Nucleus accumbens (tissue), 56 donors: ENCODE results near the gene NOD1.
"Not testable (repeated sequence)": the region's sequence is repeated elsewhere in the genome, so short reads cannot be mapped to it uniquely, and the experiment has no call there.

Experiments
- DNase-seq, 56 donors: peaks; one replicate each; lab custom pipeline; 2025; lab: John Stamatoyannopoulos, UW

Gene NOD1

GRCh38 chr7:30424506-30424905 lies 54.1 kb downstream of the NOD1 start:
- DNase-seq, result no peak

DNA sequence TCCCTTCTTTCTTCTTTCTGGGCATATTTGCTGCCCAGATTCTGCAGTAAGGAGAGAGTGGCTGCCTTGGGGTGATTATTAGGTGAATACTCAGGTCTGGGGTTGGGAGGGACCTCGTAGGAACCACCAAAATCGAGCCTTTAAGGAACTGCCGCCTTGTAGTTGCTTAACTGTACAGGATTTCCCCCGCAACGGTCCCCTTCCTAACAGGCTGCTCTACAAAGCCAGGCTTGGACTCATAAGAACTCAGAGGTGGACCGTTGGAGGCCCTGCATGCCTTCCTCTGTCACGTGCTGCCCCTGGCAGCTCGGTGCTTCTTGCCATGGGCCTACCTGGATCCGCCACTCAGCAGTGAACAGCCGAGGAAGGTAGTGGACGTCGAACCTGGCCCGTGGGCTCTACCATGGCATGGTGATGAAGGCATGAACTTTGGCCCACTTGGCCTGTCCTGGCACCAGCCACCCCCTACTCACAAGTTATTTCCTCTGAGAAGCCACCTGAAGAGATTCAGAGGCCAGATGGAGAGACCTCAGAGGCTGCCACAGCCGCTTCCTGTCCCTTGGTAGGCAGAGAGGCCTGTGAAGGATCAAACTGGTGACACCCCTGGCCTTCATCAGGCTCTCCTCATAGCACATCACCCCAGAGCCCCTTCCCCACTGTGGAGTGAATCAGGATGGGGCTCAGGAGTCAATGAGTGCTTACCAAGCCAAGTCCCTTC lies 54.6 kb downstream of the NOD1 start:
- DNase-seq, result no peak

GRCh38 chr7:30422922-30423321 lies 55.7 kb downstream of the NOD1 start:
- DNase-seq, result no peak

GRCh38 chr7:30421647-30422196 lies 56.9 kb downstream of the NOD1 start:
- DNase-seq, result no peak

GRCh38 chr7:30420662-30421061 lies 57.9 kb downstream of the NOD1 start:
- DNase-seq, result no peak

GRCh38 chr7:30420080-30420479 lies 58.5 kb downstream of the NOD1 start:
- DNase-seq, result not testable (repeated sequence)

- DNase-seq, result no peak
Observed at GRCh38 chr7:30413864-30414263, 64.7 kb downstream of the NOD1 start.

DNA sequence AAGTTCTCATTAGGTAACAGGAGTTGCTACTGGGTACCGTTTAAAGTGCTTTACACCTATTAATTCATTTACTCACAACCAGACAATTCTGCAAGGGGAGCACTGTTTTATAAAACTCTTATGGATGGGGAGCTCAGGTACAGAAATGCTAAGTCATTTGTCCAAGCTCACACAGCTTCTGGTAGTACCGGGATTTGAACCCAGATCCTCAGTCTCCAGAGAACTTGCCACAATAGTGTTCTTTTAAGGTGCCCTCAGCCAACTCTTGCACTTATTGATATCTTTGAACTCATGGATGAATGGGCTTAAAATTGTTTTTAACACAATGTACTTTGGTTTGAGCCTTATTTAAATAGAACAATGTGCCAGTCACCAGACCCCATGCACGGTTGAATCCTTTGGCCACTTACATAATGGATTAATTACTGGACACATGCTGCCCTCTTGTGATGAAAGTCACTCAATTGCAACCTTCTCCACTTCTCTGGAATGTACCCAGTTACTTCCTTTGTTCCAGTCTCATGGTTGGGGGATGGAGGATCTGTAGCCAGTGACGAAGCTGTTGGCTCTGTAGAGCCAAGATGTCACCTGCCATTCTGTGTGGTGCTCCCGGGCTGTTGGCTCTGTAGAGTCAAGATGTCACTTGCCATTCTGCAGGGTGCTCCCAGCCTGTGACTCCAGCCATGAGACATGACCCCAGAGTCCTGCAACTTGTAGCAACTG lies 65.6 kb downstream of the NOD1 start:
- peak in 19 of 56 donors; percentile 11 to 68 (median 23) for DNase-seq

DNA sequence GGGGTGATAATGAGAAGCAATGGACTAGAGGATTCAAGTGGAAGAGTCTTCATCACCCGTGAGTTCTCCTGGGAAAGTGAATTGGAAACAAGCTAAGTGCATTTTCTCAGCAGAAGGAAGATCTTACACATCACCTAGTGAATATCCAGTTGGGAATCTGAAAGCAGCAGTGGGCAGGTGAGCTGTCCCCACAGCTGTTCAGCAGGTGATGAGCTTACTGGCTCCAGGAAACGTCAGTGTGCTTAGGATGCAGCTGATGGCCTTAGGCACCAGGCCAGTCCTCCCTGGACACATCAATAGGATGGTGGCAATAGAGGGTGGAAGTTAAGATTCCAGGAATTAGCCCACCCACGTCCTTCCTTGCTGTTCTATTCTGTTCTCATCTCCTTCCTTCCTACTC lies 66.7 kb downstream of the NOD1 start:
- DNase-seq, result no peak

DNA sequence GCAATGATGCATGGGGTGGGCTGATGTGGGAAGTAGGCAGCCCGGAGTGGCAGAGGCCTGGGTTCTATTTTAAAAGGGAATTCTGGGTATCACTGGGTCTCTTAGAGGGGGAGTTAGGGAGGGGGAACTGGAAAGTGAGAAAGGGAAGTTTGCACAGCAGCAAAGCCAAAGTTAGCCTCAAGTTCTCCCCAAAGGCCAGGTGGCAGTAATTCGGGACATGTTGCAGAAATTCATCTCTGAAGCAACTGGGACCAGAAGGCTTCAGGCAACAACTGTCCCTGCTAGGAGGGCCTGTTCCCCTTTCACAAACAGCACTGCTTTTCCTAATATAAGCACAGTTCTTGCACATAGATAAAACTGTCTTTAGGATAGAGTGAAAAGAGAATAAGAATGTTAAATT lies 67.4 kb downstream of the NOD1 start:
- no peak for DNase-seq

- DNase-seq, result no peak
Observed at GRCh38 chr7:30406664-30407425, 71.7 kb downstream of the NOD1 start.

DNA sequence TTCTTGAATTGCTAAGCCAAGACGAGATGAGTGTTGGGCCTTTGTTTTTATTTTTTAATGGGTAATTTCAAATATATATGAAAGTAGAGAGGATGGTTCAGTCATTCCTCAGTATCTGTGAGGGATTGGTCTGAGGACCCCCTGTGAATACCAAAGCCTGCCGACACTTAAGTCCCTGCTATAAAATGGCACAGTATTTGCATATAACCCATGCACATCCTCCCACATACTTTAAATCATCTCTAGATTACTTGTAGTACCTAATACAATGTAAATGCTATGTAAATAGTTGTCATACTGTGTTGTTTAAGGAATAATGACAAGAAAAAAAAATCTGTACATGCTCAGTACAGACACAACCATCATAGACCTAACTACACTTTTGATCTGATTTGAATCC lies 73.4 kb downstream of the NOD1 start:
- no peak for DNase-seq

DNA sequence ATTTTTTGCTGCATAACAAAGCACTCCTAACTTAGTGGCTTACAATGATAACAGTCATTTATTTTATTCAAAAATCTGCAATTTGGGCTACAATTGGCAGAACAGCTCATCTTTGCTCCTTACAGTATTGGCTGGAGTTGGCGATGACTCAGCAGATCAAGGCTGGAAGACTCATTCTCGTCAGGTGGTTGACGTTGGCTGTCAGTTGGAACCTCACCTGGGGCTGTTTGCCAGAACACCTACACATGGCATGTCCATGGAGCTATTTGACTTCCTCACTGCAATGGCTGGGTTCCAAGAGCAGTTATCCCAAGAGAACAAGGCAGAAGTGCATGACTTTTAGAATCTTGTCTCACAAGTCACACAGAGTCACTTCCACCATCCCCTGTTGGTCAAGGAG lies 75.1 kb downstream of the NOD1 start:
- no peak for DNase-seq

DNA sequence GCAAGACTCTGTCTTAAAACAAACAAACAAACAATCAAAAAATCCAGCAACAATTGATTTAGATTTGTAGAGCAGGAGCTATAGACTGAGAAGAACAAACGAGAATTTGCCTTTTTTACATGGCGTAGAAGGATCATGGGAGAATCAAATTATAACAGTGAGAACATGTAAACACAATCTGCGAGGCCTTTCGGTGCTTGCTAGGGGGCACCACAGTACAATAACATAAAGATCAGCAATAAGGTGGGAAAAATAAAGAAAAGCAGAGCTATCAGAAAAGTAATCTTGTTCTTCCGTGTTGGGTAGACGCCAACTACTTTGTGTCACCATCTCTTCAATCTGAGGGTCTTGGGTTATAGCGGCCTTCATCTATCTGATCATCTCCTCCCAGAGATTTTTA lies 82.2 kb downstream of the NOD1 start:
- DNase-seq, result no peak

GRCh38 chr7:30395676-30396075 lies 82.9 kb downstream of the NOD1 start:
- DNase-seq, result no peak

DNA sequence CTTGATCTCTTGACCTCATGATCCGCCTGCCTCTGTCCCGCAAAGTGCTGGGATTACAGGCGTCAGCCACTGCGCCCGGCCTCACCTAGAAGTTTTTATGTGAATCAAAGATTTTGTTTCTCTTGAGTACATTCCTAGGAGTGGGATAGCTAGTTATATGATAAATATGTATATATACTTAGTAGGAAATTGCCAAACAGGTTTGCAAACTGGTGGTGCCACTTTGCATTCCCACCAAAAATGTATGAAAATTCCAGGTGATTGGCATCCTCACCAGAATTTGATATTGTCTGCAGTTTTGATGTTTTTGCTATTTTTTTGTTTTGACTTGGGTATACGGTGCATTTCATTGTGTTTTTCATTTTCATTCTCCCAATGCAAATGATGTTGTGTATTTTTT lies 86.8 kb downstream of the NOD1 start:
- no peak for DNase-seq

GRCh38 chr7:30390736-30391636 lies 87.6 kb downstream of the NOD1 start:
- DNase-seq, result no peak

GRCh38 chr7:30389791-30390190 lies 88.8 kb downstream of the NOD1 start:
- DNase-seq, result no peak

DNA sequence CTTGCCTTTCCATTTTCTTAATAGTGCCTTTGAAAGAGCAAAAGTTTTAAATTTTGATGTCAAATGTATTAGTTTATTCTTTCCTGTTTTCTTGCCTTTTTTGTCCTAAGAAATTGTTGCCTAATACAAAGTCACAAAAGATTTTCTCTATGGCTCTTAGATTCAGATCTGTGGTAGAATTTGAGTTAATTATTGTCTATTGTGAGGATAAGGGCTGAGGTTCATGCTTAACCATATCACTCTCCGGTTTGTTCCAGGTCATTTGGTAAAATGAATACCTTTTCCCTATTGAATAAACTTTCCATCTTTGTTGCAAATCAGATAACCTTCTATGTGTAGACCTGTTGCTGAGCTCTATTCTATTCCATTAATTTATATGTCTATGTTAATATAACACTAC lies 96.0 kb downstream of the NOD1 start:
- no peak for DNase-seq

- DNase-seq, result not testable (repeated sequence)
Observed at GRCh38 chr7:30380824-30381223, 97.8 kb downstream of the NOD1 start.
